Activated naive CD4-positive, alpha-beta T cell treated with anti-CD3 and anti-CD28 coated beads for 36 hours (primary cell): ENCODE data around the gene SPEN. TPM values are rescaled to one million over a fixed set of nuclear protein-coding genes. Genes with fewer than 3 reads are reported as not detected.

Experiments used
- CTCF ChIA-PET: fragments of 350-600 bp; sonication (Branson Sonifier 250); formaldehyde crosslinking; loops from one replicate; lab custom pipeline; 2021; ENCODE audit warnings: antibody characterized with exemption; lab: Charles Lee
- DNase-seq: peaks from one replicate; pipeline ENCODE4 v3.0.0-alpha.2; 2020
- H3K27ac Mint-ChIP-seq: one replicate; pipeline ENCODE4 v1.8.0; 2021; ENCODE audit warnings: mild to moderate bottlenecking, mixed read lengths
- H3K27me3 Mint-ChIP-seq: one replicate; pipeline ENCODE4 v1.8.0; 2021; ENCODE audit warnings: low read depth, mixed read lengths
- H3K36me3 Mint-ChIP-seq: one replicate; pipeline ENCODE4 v1.8.0; 2021; ENCODE audit warnings: low read depth, mixed read lengths
- H3K4me1 Mint-ChIP-seq: one replicate; pipeline ENCODE4 v1.8.0; 2021; ENCODE audit warnings: low read depth, mixed read lengths
- H3K4me3 Mint-ChIP-seq: one replicate; pipeline ENCODE4 v1.8.0; 2021; ENCODE audit warnings: mild to moderate bottlenecking, moderate library complexity, mixed read lengths
- H3K9me3 Mint-ChIP-seq: one replicate; pipeline ENCODE4 v1.8.0; 2021; ENCODE audit warnings: mixed read lengths
- intact Hi-C: fragments of 100-400 bp; cut with micrococcal nuclease; formaldehyde crosslinking; loops from one replicate; pipeline ENCODE4 v1.15.1; 2023
- total RNA-seq, 2 experiments: library from RNA; stranded (reverse); gene quantifications; one replicate each; pipeline ENCODE4 v1.2.3, GENCODE V29; 2021

SPEN gene
- total RNA-seq, 2 experiments from 2014 or later = 30.7 to 33.7 TPM

- CTCF ChIA-PET = no interaction called here
- H3K36me3 Mint-ChIP-seq = peaks cover 49% of the 10 kb centered on the region
- no peak overlapping the region for H3K27ac Mint-ChIP-seq
- H3K4me1 Mint-ChIP-seq = no peaks in the 10 kb centered on the region
- no peaks in the 10 kb centered on the region for H3K9me3 Mint-ChIP-seq
- no peak for DNase-seq
- no peak overlapping the region for H3K4me3 Mint-ChIP-seq
- intact Hi-C loops = no loop called here
- H3K27me3 Mint-ChIP-seq = no peaks in the 10 kb centered on the region
Measured at GRCh38 chr1:15934211-15935055, 86.9 kb downstream of the SPEN start.

DNA sequence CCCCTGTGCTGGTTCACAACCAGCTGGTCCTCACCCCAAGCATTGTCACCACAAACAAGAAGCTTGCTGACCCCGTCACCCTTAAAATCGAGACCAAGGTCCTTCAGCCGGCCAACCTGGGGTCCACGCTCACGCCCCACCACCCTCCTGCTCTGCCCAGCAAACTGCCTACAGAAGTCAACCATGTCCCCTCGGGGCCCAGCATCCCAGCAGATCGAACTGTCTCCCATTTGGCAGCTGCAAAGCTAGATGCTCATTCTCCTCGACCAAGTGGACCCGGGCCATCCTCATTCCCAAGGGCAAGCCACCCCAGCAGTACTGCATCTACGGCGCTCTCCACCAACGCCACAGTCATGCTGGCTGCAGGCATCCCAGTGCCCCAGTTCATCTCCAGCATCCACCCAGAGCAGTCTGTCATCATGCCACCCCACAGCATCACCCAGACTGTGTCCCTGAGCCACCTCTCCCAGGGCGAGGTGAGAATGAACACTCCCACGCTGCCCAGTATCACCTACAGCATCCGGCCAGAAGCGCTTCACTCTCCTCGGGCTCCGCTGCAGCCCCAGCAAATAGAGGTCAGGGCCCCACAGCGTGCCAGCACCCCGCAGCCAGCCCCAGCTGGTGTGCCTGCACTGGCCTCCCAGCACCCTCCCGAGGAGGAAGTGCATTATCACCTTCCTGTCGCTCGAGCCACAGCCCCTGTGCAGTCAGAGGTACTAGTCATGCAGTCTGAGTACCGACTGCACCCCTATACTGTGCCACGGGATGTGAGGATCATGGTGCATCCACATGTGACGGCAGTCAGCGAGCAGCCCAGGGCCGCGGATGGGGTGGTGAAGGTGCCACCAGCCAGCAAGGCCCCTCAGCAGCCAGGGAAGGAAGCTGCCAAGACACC, 87.8 kb downstream of the SPEN start:
- CTCF ChIA-PET = no interaction called here
- no peak for DNase-seq
- H3K4me3 Mint-ChIP-seq = no peak overlapping the region
- peaks cover 47% of the 10 kb centered on the region for H3K36me3 Mint-ChIP-seq
- intact Hi-C loops = no loop called here
- no peaks in the 10 kb centered on the region for H3K4me1 Mint-ChIP-seq
- no peaks in the 10 kb centered on the region for H3K27me3 Mint-ChIP-seq
- no peaks in the 10 kb centered on the region for H3K9me3 Mint-ChIP-seq
- peak overlapping the region; percentile 21 for H3K27ac Mint-ChIP-seq

- Mint-ChIP-seq H3K4me1 (no peaks in the 10 kb centered on the region), H3K27me3 (no peaks in the 10 kb centered on the region), H3K4me3 (no peak overlapping the region), H3K27ac (peak overlapping the region; percentile 41), H3K36me3 (peaks cover 41% of the 10 kb centered on the region), H3K9me3 (no peaks in the 10 kb centered on the region)
- intact Hi-C loops = no loop called here
- CTCF ChIA-PET = no interaction called here
- no peak for DNase-seq
Measured at GRCh38 chr1:15936025-15936424, 88.5 kb downstream of the SPEN start.

DNA sequence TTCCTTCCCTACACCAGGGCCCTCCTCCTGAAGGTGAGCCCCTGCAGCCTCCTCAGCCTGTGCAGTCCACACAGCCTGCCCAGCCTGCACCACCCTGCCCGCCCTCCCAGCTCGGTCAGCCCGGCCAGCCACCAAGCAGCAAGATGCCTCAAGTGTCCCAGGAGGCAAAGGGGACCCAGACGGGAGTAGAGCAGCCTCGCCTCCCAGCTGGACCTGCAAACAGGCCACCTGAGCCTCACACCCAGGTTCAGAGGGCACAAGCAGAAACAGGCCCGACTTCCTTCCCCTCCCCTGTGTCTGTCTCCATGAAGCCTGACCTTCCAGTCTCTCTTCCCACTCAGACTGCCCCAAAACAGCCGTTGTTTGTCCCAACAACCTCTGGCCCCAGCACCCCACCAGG, 89.6 kb downstream of the SPEN start:
- H3K36me3 Mint-ChIP-seq = peaks cover 37% of the 10 kb centered on the region
- H3K4me3 Mint-ChIP-seq = no peak overlapping the region
- CTCF ChIA-PET = interaction anchor here (0.6 to 1.3 kb wide), 3 partner anchors 58 to 188 kb away, joined by 3 read pairs; no protein-coding TSS in a partner anchor
- H3K4me1 Mint-ChIP-seq = no peaks in the 10 kb centered on the region
- peak overlapping the region; percentile 84 for H3K27ac Mint-ChIP-seq
- H3K27me3 Mint-ChIP-seq = no peaks in the 10 kb centered on the region
- DNase-seq = no peak
- H3K9me3 Mint-ChIP-seq = no peaks in the 10 kb centered on the region
- intact Hi-C loops = no loop called here

DNA sequence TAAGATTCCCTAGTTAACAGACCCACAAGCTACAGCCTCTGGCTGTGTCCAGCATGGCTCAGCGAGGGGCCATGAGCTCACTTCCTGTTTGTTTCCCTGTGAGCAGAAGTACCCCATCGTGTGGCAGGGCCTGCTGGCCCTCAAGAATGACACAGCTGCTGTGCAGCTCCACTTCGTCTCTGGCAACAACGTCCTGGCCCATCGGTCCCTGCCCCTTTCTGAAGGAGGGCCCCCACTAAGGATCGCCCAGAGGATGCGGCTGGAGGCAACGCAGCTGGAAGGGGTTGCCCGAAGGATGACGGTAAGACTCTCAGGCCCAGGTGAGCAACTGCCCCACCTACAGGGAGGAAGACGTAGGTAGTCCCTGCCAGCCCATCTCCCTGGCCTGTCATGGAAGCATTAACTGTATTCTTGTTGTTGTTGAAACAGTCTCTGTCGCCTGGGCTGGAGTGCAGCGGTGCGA, 90.2 kb downstream of the SPEN start:
- Mint-ChIP-seq H3K27ac (peak overlapping the region; percentile 84), H3K9me3 (no peaks in the 10 kb centered on the region), H3K4me3 (no peak overlapping the region), H3K27me3 (no peaks in the 10 kb centered on the region), H3K4me1 (no peaks in the 10 kb centered on the region), H3K36me3 (peaks cover 37% of the 10 kb centered on the region)
- intact Hi-C loops = no loop called here
- CTCF ChIA-PET = interaction anchor here (1.0 to 1.3 kb wide), 2 partner anchors 57 to 146 kb away, joined by 3 read pairs; no protein-coding TSS in a partner anchor
- DNase-seq = no peak

- H3K9me3 Mint-ChIP-seq = no peaks in the 10 kb centered on the region
- H3K4me3 Mint-ChIP-seq = no peak overlapping the region
- intact Hi-C loops = no loop called here
- DNase-seq = peak; percentile 4
- H3K27ac Mint-ChIP-seq = peak overlapping the region; percentile 54
- H3K27me3 Mint-ChIP-seq = no peaks in the 10 kb centered on the region
- H3K4me1 Mint-ChIP-seq = no peaks in the 10 kb centered on the region
- CTCF ChIA-PET = no interaction called here
- H3K36me3 Mint-ChIP-seq = peaks cover 29% of the 10 kb centered on the region
Measured at GRCh38 chr1:15938628-15939161, 91.2 kb downstream of the SPEN start.

GRCh38 chr1:15939181-15940109, 91.9 kb downstream of the SPEN start:
- no peaks in the 10 kb centered on the region for H3K4me1 Mint-ChIP-seq
- intact Hi-C loops = no loop called here
- CTCF ChIA-PET = no interaction called here

DNA sequence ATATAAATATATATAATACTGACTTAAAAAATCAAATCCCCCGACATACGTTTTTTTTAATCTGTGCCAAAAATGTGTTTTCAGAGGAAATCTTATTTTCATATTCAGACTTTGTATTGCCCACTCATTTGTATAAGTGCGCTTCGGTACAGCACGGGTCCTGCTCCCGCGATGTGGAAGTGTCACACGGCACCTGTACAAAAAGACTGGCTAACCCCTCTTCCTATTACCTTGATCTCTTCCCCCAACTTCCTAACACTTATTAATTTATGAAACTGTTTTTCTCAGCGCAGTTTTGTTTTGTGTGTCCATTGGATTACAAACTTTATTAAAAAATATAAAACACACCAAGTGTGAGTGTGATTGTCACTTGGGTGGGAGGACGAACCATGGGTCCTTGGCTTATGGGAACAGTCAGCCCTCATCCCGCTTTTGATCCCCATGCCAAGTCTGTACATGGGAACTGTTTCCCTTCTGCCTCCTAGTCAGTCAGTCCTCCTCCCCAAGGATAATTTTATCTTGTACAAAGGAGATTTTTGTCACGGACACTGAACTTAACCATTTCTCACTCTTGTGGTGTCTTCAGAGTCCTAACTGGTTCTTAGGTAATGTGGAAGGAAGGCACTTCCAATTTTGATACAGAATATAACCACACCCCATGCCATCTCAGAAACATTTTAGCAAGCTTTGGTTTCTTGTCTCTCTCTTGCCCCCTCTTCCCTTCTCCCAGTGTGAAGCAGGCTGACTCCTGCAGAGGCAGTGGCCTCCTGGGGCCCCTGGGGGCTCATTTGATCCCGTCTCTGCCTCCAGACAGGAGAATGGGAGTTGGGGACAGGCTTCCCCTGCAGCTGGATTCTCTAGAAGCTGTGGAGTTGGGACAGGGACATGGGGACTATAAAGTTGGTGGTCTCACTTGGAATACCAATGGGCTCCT, 92.9 kb downstream of the SPEN start:
- intact Hi-C loops = no loop called here
- no peak overlapping the region for H3K4me3 Mint-ChIP-seq
- H3K4me1 Mint-ChIP-seq = no peaks in the 10 kb centered on the region
- peaks cover 22% of the 10 kb centered on the region for H3K36me3 Mint-ChIP-seq
- H3K27me3 Mint-ChIP-seq = no peaks in the 10 kb centered on the region
- no peaks in the 10 kb centered on the region for H3K9me3 Mint-ChIP-seq
- CTCF ChIA-PET = no interaction called here
- H3K27ac Mint-ChIP-seq = no peak overlapping the region
- peak; percentile 1 for DNase-seq

More at GRCh38 chr1:15939181-15940109, 91.9 kb downstream of the SPEN start:
- no peak overlapping the region for H3K4me3 Mint-ChIP-seq
- H3K9me3 Mint-ChIP-seq = no peaks in the 10 kb centered on the region
- H3K36me3 Mint-ChIP-seq = peaks cover 26% of the 10 kb centered on the region
- H3K27ac Mint-ChIP-seq = peak overlapping the region; percentile 54
- no peaks in the 10 kb centered on the region for H3K27me3 Mint-ChIP-seq
- peak; percentile 2 for DNase-seq

DNA sequence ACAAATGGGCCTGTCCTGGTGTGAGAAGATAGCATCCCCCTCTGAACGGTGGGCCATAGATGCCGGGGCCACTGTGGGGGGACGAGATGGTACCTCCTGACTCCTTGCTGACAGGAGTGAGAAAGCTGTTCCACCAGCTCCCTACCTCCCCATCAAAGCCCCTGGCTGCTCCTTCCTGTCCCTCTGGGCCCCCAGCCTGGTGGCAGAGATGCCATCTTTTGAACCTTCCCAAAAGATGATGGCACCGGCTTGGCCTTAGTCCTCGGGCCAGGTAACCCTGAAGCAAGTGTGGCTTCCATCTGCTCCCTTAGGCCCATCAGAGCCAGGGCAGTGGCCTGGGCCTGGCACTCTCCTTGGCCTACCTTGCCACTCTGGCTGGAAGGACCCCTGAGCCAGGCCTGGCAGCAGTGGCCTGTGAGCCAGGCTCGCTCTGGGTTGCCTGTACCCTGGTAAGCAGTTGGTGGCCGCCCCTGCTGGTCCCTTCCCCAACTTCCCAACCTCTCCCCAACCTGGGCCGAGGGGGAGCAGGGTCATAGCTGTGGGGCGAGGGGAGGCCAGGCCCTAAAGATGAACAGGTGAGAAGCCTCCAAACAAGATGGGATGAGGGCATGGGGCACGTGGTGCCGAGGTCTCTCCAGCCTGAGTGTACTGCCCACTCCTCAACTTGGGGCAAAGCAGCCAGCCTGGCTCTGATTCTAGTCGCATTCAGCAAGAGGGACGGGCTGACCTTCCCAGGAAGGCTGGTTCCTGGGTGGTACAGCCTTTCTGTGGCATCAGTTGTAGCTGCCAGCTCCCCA, 93.7 kb downstream of the SPEN start:
- intact Hi-C loops = no loop called here
- Mint-ChIP-seq H3K27me3 (no peaks in the 10 kb centered on the region), H3K36me3 (peaks cover 18% of the 10 kb centered on the region), H3K9me3 (no peaks in the 10 kb centered on the region), H3K4me3 (no peak overlapping the region), H3K4me1 (no peaks in the 10 kb centered on the region), H3K27ac (no peak overlapping the region)
- CTCF ChIA-PET = no interaction called here
- peak; percentile 4 for DNase-seq

- no peak overlapping the region for H3K27ac Mint-ChIP-seq
- H3K4me3 Mint-ChIP-seq = no peak overlapping the region
- H3K27me3 Mint-ChIP-seq = no peaks in the 10 kb centered on the region
- H3K4me1 Mint-ChIP-seq = no peaks in the 10 kb centered on the region
- peak; percentile 3 for DNase-seq
- CTCF ChIA-PET = interaction anchor here (0.5 kb wide), 1 partner anchor 119 kb away, joined by 3 read pairs; no protein-coding TSS in a partner anchor
- no peaks in the 10 kb centered on the region for H3K9me3 Mint-ChIP-seq
- intact Hi-C loops = no loop called here
- peaks cover 16% of the 10 kb centered on the region for H3K36me3 Mint-ChIP-seq
Measured at GRCh38 chr1:15941899-15942660, 94.6 kb downstream of the SPEN start.
